CD4-positive, alpha-beta T cell (primary cell): ENCODE data around the gene KMT5B. TPM values are rescaled to one million over a fixed set of nuclear protein-coding genes. Genes with fewer than 3 reads are reported as not detected.
"Not testable (repeated sequence)": the region's sequence is repeated elsewhere in the genome, so short reads cannot be mapped to it uniquely, and the experiment has no call there.

Experiments
- ATAC-seq: fragments of 200-7000 bp; cut with Tn5 transposase; one replicate; pipeline ENCODE4 v1.10.0; 2022; ENCODE audit warnings: mild to moderate bottlenecking; ENCODE audit not compliant: poor library complexity
- CTCF ChIA-PET: fragments of 350-600 bp; sonication (Branson Sonifier 250); formaldehyde crosslinking; loops from one replicate; lab custom pipeline; 2021; ENCODE audit warnings: antibody characterized with exemption, inconsistent platforms; lab: Charles Lee
- POLR2A ChIA-PET: fragments of 350-600 bp; sonication (Branson Sonifier 250); formaldehyde crosslinking; loops from one replicate; lab custom pipeline; 2021; ENCODE audit warnings: antibody characterized with exemption, inconsistent platforms; lab: Charles Lee
- DNase-seq, 14 experiments: peaks; one replicate each; pipeline ENCODE4 v3.0.0-alpha.2; 2013 to 2020; ENCODE audit warnings: mixed read lengths in 2 of 14
- H3K27ac ChIP-seq, 2 donors: one replicate each; pipeline versions ENCODE4 v1.5.1 to v1.7.0; 2013; ENCODE audit warnings: low read length in 2 of 2, low read depth in 1 of 2, mild to moderate bottlenecking in 1 of 2
- H3K27me3 ChIP-seq, 2 experiments: 1 replicate in 1 of 2; 2 replicates in 1 of 2; pipeline versions ENCODE4 v1.6.1 to v1.7.0; 2013; ENCODE audit warnings: low read length in 2 of 2, control low read depth in 1 of 2, mild to moderate bottlenecking in 1 of 2, moderate library complexity in 1 of 2; ENCODE audit not compliant: insufficient read depth in 2 of 2, control insufficient read depth in 1 of 2
- H3K36me3 ChIP-seq: one replicate; pipeline ENCODE4 v1.6.1; 2013; ENCODE audit warnings: low read length, control low read depth; ENCODE audit not compliant: insufficient read depth
- H3K4me1 ChIP-seq: one replicate; pipeline ENCODE4 v1.6.1; 2013; ENCODE audit warnings: low read length, control low read depth; ENCODE audit not compliant: insufficient read depth
- H3K4me3 ChIP-seq: one replicate; pipeline ENCODE4 v1.5.1; 2013; ENCODE audit warnings: mild to moderate bottlenecking, low read length, moderate library complexity
- H3K9me3 ChIP-seq, 2 experiments: 1 replicate in 1 of 2; 2 replicates in 1 of 2; pipeline versions ENCODE4 v1.6.1 to v1.7.0; 2013; ENCODE audit warnings: low read length in 2 of 2, mild to moderate bottlenecking in 2 of 2, control low read depth in 1 of 2, moderate library complexity in 1 of 2; ENCODE audit not compliant: control insufficient read depth in 1 of 2, insufficient read depth in 1 of 2
- H3K27ac Mint-ChIP-seq: one replicate; pipeline ENCODE4 v1.8.0; 2020; ENCODE audit warnings: mixed read lengths
- H3K27me3 Mint-ChIP-seq: one replicate; pipeline ENCODE4 v1.8.0; 2021; ENCODE audit warnings: mixed read lengths
- H3K36me3 Mint-ChIP-seq: one replicate; pipeline ENCODE4 v1.8.0; 2021; ENCODE audit warnings: low read depth, mixed read lengths
- H3K4me1 Mint-ChIP-seq: one replicate; pipeline ENCODE4 v1.8.0; 2021; ENCODE audit warnings: low read depth, mixed read lengths
- H3K4me3 Mint-ChIP-seq: one replicate; pipeline ENCODE4 v1.8.0; 2020; ENCODE audit warnings: mild to moderate bottlenecking, mixed read lengths
- H3K9me3 Mint-ChIP-seq: one replicate; pipeline ENCODE4 v1.8.0; 2020; ENCODE audit warnings: mixed read lengths
- CTCF ChIP-seq: fragments of 200-600 bp; IDR thresholded peaks from one replicate; pipeline ENCODE4 v1.8.0; 2022; ENCODE audit warnings: antibody characterized with exemption, mild to moderate bottlenecking
- intact Hi-C, 2 experiments: fragments of 100-400 bp; cut with DNase I in 1 of 2; cut with micrococcal nuclease in 1 of 2; formaldehyde crosslinking; loops; one replicate each; pipeline versions ENCODE4 v1.15.1 to v1.9.0; 2023 to 2025; cut with DNase I, micrococcal nuclease
- total RNA-seq, 174 experiments: library from RNA in 2 of 174; stranded (reverse) in 2 of 174; gene quantifications; one replicate each; pipeline ENCODE4 v1.2.3 and lab custom pipeline; 2021 to 2026

KMT5B gene
- total RNA-seq, 2 experiments from 2014 or later, result 22.5 to 23.3 TPM

GRCh38 chr11:68255526-68255925 lies 42.4 kb upstream of the KMT5B start:
- no peak overlapping the region for H3K27ac Mint-ChIP-seq
- peaks cover 5% of the 10 kb centered on the region for H3K4me1 Mint-ChIP-seq
- no peak for TF ChIP-seq CTCF
- no peaks in the 10 kb centered on the region for H3K27me3 ChIP-seq
- ChIA-PET POLR2A (no interaction called here), CTCF (no interaction called here)
- H3K4me3 Mint-ChIP-seq, result no peak overlapping the region
- ATAC-seq (no peak), DNase-seq (no peak)
- intact Hi-C loops, result loop anchor here in 1 of 2 experiments (5.0 kb wide), 1 partner anchor 127 kb away; no protein-coding TSS in a partner anchor
- H3K4me3 ChIP-seq, result no peak overlapping the region
- H3K4me1 ChIP-seq, result peaks cover 14% of the 10 kb centered on the region
- H3K36me3 ChIP-seq, result peaks cover under 1% of the 10 kb centered on the region
- H3K27me3 Mint-ChIP-seq, result no peaks in the 10 kb centered on the region
- peaks cover 0 to 3% of the 10 kb centered on the region in 2 experiments for H3K9me3 ChIP-seq
- H3K9me3 Mint-ChIP-seq, result no peaks in the 10 kb centered on the region
- H3K36me3 Mint-ChIP-seq, result no peaks in the 10 kb centered on the region
- H3K27ac ChIP-seq, result no peak overlapping the region

- intact Hi-C loops, result no loop called here
- ChIA-PET POLR2A (no interaction called here), CTCF (no interaction called here)
- peaks cover 14% of the 10 kb centered on the region for H3K4me1 ChIP-seq
- H3K27me3 Mint-ChIP-seq, result no peaks in the 10 kb centered on the region
- no peaks in the 10 kb centered on the region for H3K36me3 Mint-ChIP-seq
- TF ChIP-seq CTCF, result no peak
- no peaks in the 10 kb centered on the region for H3K36me3 ChIP-seq
- no peak overlapping the region for H3K4me3 Mint-ChIP-seq
- ATAC-seq, result no peak
- peaks cover 2% of the 10 kb centered on the region for H3K9me3 Mint-ChIP-seq
- peaks cover 5% of the 10 kb centered on the region for H3K4me1 Mint-ChIP-seq
- peaks cover 0 to 3% of the 10 kb centered on the region in 2 experiments for H3K9me3 ChIP-seq
- H3K27me3 ChIP-seq, result no peaks in the 10 kb centered on the region
- H3K27ac Mint-ChIP-seq, result no peak overlapping the region
- DNase-seq, result no peak
- H3K27ac ChIP-seq, result no peak overlapping the region
- no peak overlapping the region for H3K4me3 ChIP-seq
These were observed 41.3 kb upstream of the KMT5B start for GRCh38 chr11:68254421-68254820.

GRCh38 chr11:68251765-68252164 lies 38.7 kb upstream of the KMT5B start:
- ChIA-PET CTCF (interaction anchor here (2.0 kb wide), 1 partner anchor 46 kb away, joined by 6 read pairs; no protein-coding TSS in a partner anchor), POLR2A (no interaction called here)
- peaks cover 0 to 3% of the 10 kb centered on the region in 2 experiments for H3K9me3 ChIP-seq
- H3K4me1 Mint-ChIP-seq, result no peaks in the 10 kb centered on the region
- H3K4me1 ChIP-seq, result no peaks in the 10 kb centered on the region
- peaks cover 2% of the 10 kb centered on the region for H3K9me3 Mint-ChIP-seq
- H3K27me3 ChIP-seq, result no peaks in the 10 kb centered on the region
- intact Hi-C loops, result no loop called here
- no peak for TF ChIP-seq CTCF
- H3K27ac ChIP-seq, result no peak overlapping the region
- ATAC-seq, result no peak
- DNase-seq, result no peak
- no peaks in the 10 kb centered on the region for H3K36me3 ChIP-seq
- no peak overlapping the region for H3K4me3 Mint-ChIP-seq
- H3K36me3 Mint-ChIP-seq, result no peaks in the 10 kb centered on the region
- H3K4me3 ChIP-seq, result no peak overlapping the region
- H3K27ac Mint-ChIP-seq, result no peak overlapping the region
- no peaks in the 10 kb centered on the region for H3K27me3 Mint-ChIP-seq

GRCh38 chr11:68244912-68245311 lies 31.8 kb upstream of the KMT5B start:
- H3K36me3 Mint-ChIP-seq, CTCF ChIA-PET, H3K27me3 ChIP-seq, ATAC-seq, H3K36me3 ChIP-seq, H3K4me1 ChIP-seq, H3K4me3 Mint-ChIP-seq, intact Hi-C loops, H3K27me3 Mint-ChIP-seq, H3K27ac Mint-ChIP-seq, H3K4me1 Mint-ChIP-seq, DNase-seq, H3K27ac ChIP-seq, H3K4me3 ChIP-seq, POLR2A ChIA-PET, H3K9me3 ChIP-seq, H3K9me3 Mint-ChIP-seq: not testable (repeated sequence)

- H3K4me3 Mint-ChIP-seq, intact Hi-C loops, H3K36me3 ChIP-seq, H3K27me3 Mint-ChIP-seq, DNase-seq, H3K4me1 ChIP-seq, H3K27ac ChIP-seq, H3K4me3 ChIP-seq, H3K27ac Mint-ChIP-seq, H3K27me3 ChIP-seq, H3K9me3 Mint-ChIP-seq, ATAC-seq, CTCF ChIA-PET, H3K36me3 Mint-ChIP-seq, H3K9me3 ChIP-seq, H3K4me1 Mint-ChIP-seq, POLR2A ChIA-PET: not testable (repeated sequence)
These were observed 30.8 kb upstream of the KMT5B start for GRCh38 chr11:68243847-68244246.
